Activated CD4-positive, alpha-beta T cell treated with anti-CD3 and anti-CD28 coated beads for 36 hours (primary cell): ENCODE data around the gene KRTAP5-5. TPM values are rescaled to one million over a fixed set of nuclear protein-coding genes. Genes with fewer than 3 reads are reported as not detected.

Source experiments
- ATAC-seq: fragments of 200-7000 bp; cut with Tn5 transposase; one replicate; pipeline ENCODE4 v1.10.0; 2021; ENCODE audit warnings: mild to moderate bottlenecking, moderate library complexity
- CTCF ChIA-PET: fragments of 350-600 bp; sonication (Branson Sonifier 250); formaldehyde crosslinking; loops from one replicate; lab custom pipeline; 2021; ENCODE audit warnings: antibody characterized with exemption; lab: Charles Lee
- POLR2A ChIA-PET: fragments of 350-600 bp; sonication (Branson Sonifier 250); formaldehyde crosslinking; loops from one replicate; lab custom pipeline; 2021; ENCODE audit warnings: antibody characterized with exemption, inconsistent platforms; lab: Charles Lee
- DNase-seq: peaks from one replicate; pipeline ENCODE4 v3.0.0-alpha.2; 2020
- H3K27ac Mint-ChIP-seq: one replicate; pipeline ENCODE4 v1.8.0; 2021; ENCODE audit warnings: mixed read lengths
- H3K27me3 Mint-ChIP-seq: one replicate; pipeline ENCODE4 v1.8.0; 2021; ENCODE audit warnings: mixed read lengths
- H3K36me3 Mint-ChIP-seq: one replicate; pipeline ENCODE4 v1.8.0; 2021; ENCODE audit warnings: low read depth, mixed read lengths
- H3K4me1 Mint-ChIP-seq: one replicate; pipeline ENCODE4 v1.8.0; 2021; ENCODE audit warnings: mixed read lengths
- H3K4me3 Mint-ChIP-seq: one replicate; pipeline ENCODE4 v1.8.0; 2021; ENCODE audit warnings: mild to moderate bottlenecking, moderate library complexity, mixed read lengths
- H3K9me3 Mint-ChIP-seq: one replicate; pipeline ENCODE4 v1.8.0; 2021; ENCODE audit warnings: low read depth, mixed read lengths
- intact Hi-C, 2 experiments: fragments of 100-400 bp; cut with DNase I in 1 of 2; cut with micrococcal nuclease in 1 of 2; formaldehyde crosslinking; loops; one replicate each; pipeline versions ENCODE4 v1.14.2 to v1.15.1; 2022 to 2024; cut with DNase I, micrococcal nuclease
- total RNA-seq, 2 experiments: library from RNA; stranded (reverse); gene quantifications; one replicate each; pipeline ENCODE4 v1.2.3, GENCODE V29; 2021

The KRTAP5-5 gene
- total RNA-seq, 2 experiments from 2014 or later: not detected

DNA sequence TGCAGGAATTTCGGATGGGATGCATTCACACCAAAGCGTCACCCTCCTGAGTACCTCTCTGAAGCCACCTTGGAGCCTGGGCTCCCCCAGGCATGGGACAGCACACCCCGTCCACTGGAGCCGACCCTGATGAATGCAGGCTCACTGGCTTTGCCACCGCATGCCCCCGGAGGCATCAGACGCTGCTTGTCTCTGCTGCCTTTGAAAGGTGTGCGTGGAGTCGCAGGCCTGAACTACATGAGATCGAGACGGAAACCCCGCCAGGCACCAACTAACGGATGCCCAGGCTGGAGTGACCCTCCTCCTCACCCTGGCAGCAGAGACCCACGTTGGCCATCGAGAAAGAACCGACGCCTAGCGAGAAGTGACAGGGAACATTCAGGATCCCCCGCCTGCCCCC is 22.5 kb downstream of the KRTAP5-5 start:
- ChIA-PET CTCF (interaction anchor here (0.6 to 5.8 kb wide), 47 partner anchors 8 to 589 kb away, joined by 3 to 73 read pairs (median 4); partner anchors contain the start of genes KRTAP5-2 and LSP1), POLR2A (no interaction called here)
- no peaks in the 10 kb centered on the region for H3K36me3 Mint-ChIP-seq
- H3K9me3 Mint-ChIP-seq: no peaks in the 10 kb centered on the region
- peaks cover 3% of the 10 kb centered on the region for H3K27me3 Mint-ChIP-seq
- no peaks in the 10 kb centered on the region for H3K4me1 Mint-ChIP-seq
- DNase-seq: no peak
- ATAC-seq: no peak
- no peak overlapping the region for H3K4me3 Mint-ChIP-seq
- H3K27ac Mint-ChIP-seq: no peak overlapping the region
- intact Hi-C loops: loop anchor here (1.0 to 5.0 kb wide), 5 partner anchors 40 to 500 kb away; no protein-coding TSS in a partner anchor

DNA sequence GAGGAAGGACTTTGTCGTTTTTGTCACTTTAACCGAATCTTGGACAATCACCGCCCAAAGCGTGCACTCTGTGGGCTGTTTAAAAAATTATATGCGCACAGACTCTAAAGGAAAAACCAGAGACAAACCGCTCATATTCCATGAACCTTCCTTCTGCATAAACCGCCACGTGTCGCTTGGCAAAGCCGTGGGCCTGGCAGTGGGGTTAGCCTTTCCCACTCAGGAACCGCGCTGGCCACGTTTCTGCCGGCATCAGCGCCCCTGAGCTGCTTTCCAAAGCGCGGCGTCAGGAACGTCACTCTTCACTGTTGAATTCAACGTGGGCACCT is 22.8 kb downstream of the KRTAP5-5 start:
- Mint-ChIP-seq H3K27ac (no peak overlapping the region), H3K4me3 (no peak overlapping the region), H3K36me3 (no peaks in the 10 kb centered on the region), H3K4me1 (no peaks in the 10 kb centered on the region), H3K27me3 (peaks cover 3% of the 10 kb centered on the region), H3K9me3 (no peaks in the 10 kb centered on the region)
- CTCF ChIA-PET: interaction anchor here (0.6 to 5.8 kb wide), 56 partner anchors 8 to 590 kb away, joined by 3 to 73 read pairs (median 4); partner anchors contain the start of genes BRSK2, KRTAP5-2 and LSP1
- intact Hi-C loops: loop anchor here (1.0 to 5.0 kb wide), 5 partner anchors 40 to 500 kb away; no protein-coding TSS in a partner anchor
- ATAC-seq (no peak), DNase-seq (no peak)
- POLR2A ChIA-PET: no interaction called here

DNA sequence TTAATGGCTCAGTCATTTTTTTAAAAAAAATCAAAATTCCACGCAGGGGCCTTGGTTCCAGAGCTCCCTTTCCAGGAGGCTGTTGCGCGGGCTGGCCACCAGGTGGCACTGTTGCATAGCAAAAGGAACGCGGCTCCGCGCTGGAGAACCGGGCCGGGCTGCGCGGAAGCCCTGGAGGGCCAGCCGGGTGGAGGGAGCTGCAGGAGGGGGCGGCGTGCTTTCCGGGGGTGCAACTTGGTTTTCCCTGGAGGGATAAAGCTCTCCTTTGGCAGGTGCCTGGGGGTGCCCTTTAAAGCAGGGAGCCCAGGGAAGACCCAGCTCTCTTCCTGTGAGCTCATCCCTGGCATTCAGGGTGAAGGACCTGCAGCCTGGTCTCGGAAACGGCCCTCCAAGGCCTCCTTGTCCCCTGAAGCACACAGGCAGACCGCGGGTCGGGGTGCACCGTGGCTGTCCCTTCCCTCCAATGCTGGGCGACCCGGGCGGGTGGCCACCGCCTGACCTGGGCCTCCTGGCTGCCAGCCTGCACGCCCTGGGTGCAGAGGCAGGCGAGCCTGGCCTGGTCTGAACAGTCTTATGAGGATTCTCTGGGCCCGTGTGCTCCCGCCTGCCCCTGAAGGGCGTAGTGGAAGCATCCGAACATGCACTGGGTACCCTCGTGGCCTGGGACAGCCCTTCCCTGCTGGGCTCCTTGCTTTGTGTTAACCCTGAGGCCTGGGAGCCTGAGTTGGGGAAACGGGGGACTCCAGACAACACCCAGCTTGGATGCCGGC is 23.4 kb downstream of the KRTAP5-5 start:
- H3K36me3 Mint-ChIP-seq: no peaks in the 10 kb centered on the region
- intact Hi-C loops: loop anchor here (1.0 to 5.0 kb wide), 5 partner anchors 39 to 499 kb away; no protein-coding TSS in a partner anchor
- no peaks in the 10 kb centered on the region for H3K9me3 Mint-ChIP-seq
- peak; percentile 91 for ATAC-seq
- H3K27me3 Mint-ChIP-seq: peaks cover 3% of the 10 kb centered on the region
- H3K27ac Mint-ChIP-seq: no peak overlapping the region
- DNase-seq: peak; percentile 86
- CTCF ChIA-PET: interaction anchor here (0.6 to 5.8 kb wide), 57 partner anchors 9 to 805 kb away, joined by 3 to 73 read pairs (median 4); partner anchors contain the start of genes BRSK2, KRTAP5-2 and LSP1
- no peaks in the 10 kb centered on the region for H3K4me1 Mint-ChIP-seq
- POLR2A ChIA-PET: no interaction called here
- H3K4me3 Mint-ChIP-seq: no peak overlapping the region

DNA sequence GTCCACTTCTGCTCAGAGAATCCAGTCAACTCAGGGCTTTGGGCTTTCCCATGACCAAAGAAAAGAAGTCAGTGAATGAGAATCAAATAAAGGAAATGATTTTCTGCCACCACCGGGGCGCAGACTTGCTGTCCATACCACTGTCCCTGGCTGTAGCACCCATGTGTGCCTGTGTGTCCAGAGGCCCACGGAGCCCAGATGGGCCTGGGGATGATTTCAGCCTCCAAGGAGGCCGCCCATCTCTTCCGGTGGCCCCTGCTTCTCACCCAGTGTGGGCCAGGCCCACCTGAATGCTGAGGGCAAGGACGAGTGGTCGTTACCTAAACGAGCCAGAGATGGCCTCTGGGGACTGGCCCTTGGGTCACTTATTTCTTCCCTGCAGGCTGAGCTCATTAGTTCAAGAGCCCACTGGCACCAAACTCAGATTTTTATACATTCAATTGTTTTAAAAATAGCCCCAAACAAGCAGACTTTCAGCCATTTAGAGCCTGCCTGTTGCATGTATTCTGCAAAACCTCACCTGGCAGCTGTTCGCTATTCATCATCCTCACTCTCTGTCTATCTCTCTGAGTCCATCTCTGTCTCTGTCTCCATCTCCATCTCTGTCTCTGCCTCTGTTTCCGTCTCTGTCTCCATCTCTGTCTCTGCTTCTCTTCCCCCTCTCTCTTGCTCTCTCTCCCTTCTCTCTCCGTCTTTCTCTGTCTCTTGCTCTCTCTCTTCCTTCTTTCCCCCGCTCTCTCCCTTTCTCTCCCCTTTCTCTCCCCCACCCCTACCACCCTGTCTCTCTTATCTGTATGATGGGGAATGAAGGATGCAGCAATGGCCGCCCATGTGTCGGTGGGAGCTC is 24.2 kb downstream of the KRTAP5-5 start:
- no peak for ATAC-seq
- no peak overlapping the region for H3K4me3 Mint-ChIP-seq
- intact Hi-C loops: loop anchor here in 1 of 2 experiments (2.0 to 5.0 kb wide), 2 partner anchors 39 to 179 kb away; no protein-coding TSS in a partner anchor
- H3K36me3 Mint-ChIP-seq: no peaks in the 10 kb centered on the region
- H3K9me3 Mint-ChIP-seq: no peaks in the 10 kb centered on the region
- no peak overlapping the region for H3K27ac Mint-ChIP-seq
- no peaks in the 10 kb centered on the region for H3K4me1 Mint-ChIP-seq
- H3K27me3 Mint-ChIP-seq: peaks cover 5% of the 10 kb centered on the region
- POLR2A ChIA-PET: no interaction called here
- no peak for DNase-seq
- CTCF ChIA-PET: interaction anchor here (0.7 to 5.8 kb wide), 18 partner anchors 11 to 804 kb away, joined by 3 to 73 read pairs (median 6); partner anchors contain the start of gene KRTAP5-2

DNA sequence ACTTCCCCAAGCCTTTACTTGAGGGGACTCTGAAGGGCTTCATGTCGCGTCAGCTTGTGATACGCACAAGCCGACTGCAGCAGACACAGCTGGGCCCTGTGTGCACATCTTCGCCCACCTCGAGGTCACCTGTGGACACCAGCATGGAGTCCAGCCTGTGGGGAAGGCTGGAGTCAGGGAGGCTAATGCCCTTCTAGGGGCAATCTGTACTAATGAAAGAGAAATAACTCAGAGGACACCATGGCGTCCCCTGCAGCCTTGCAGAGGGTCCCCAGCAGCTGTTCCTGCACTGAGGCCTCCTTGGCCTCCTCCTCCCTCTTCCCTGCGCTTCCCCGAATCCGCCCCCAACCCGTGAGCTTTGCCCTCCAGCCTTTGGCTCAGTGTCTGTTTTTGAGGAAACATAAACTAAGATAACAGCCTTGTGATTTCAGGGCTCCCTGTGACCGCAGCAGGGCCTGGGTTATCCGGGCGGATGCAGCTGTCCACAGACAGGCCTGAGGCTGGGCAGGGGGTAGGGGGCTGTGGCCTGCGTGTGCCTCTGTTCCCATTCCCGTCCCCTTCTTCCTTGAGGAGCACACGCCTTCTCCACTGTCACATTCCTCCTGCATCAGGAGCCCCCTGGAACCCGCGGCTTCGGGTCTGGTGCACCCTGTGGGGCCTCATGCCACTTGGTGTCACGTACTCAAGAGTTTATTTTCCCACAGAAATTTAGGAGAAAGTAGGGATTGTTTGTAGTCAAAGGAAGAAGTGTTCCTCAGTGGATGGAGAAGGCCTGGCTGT is 25.0 kb downstream of the KRTAP5-5 start:
- Mint-ChIP-seq H3K27me3 (peaks cover 6% of the 10 kb centered on the region), H3K4me1 (peaks cover 5% of the 10 kb centered on the region), H3K27ac (no peak overlapping the region), H3K36me3 (no peaks in the 10 kb centered on the region), H3K9me3 (no peaks in the 10 kb centered on the region), H3K4me3 (no peak overlapping the region)
- POLR2A ChIA-PET: no interaction called here
- DNase-seq (no peak), ATAC-seq (no peak)
- CTCF ChIA-PET: interaction anchor here (0.7 to 5.8 kb wide), 6 partner anchors 25 to 497 kb away, joined by 3 to 73 read pairs (median 11); no protein-coding TSS in a partner anchor
- intact Hi-C loops: loop anchor here in 1 of 2 experiments (5.0 kb wide), 1 partner anchor 38 kb away; no protein-coding TSS in a partner anchor

DNA sequence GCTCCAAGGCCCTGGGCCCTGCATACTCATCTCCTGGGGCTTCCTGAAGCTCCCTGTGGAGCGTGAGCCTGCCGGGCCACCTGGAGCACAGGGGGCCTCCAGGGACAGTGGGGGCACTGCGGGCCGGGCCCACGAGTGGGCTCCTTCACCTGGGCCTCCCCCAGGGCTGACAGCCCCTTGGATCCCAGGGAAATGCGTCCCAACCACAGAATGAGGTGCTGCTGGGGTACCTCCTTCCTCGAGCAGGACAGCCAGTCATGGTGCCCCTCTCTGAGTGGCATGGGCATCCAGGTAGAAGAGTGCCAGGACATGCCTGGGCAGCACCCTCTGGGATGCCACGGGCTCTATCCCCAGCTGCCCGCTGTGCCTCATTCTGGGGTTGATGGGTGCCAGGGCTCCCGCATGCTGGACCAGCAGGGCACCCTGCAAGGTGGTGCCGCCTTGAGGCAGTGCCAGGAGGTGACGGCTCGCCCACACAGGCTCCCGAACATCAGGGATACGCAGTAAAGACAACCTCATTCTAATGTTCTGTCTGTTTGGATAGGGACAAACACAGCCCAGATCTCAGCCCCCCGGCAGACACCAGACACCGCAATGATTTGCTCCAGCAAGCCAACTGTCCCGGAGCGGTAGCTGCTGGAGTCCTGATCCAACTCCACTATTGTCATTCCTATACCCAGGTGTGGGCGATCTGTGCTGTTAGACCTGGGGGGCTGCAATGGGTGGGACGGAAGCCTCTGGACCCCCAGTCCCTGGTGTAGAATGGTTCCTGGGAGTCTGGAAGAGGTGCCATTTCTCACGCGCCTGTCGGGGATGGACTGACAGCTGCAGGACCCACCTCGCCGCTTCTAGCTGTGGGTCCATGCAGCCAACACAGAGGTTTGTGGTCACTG is 25.8 kb downstream of the KRTAP5-5 start:
- intact Hi-C loops: no loop called here
- no peaks in the 10 kb centered on the region for H3K36me3 Mint-ChIP-seq
- no peak overlapping the region for H3K4me3 Mint-ChIP-seq
- H3K9me3 Mint-ChIP-seq: no peaks in the 10 kb centered on the region
- DNase-seq (no peak), ATAC-seq (no peak)
- CTCF ChIA-PET: interaction anchor here (0.7 to 5.8 kb wide), 2 partner anchors 37 to 324 kb away, joined by 3 to 73 read pairs; no protein-coding TSS in a partner anchor
- POLR2A ChIA-PET: no interaction called here
- peaks cover 14% of the 10 kb centered on the region for H3K4me1 Mint-ChIP-seq
- H3K27me3 Mint-ChIP-seq: peaks cover 14% of the 10 kb centered on the region
- no peak overlapping the region for H3K27ac Mint-ChIP-seq

DNA sequence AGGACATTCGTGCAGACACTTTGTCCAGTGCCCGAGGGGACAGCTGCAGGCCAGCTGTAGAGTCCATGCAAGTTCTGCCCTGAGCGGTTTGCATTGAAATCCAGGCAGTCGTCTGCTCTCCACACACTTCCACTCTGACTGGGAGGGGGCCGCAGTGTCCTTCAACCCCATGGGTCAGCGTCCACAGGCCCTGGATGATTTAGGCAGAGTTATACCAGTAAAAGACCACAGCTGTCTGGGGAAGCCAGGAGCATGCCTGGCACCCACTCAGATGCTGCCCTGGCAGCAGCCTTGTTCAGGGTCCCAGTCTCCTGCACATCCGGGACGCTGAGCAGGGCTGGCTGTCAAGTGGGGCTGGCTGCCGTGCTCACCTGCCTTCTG is 26.5 kb downstream of the KRTAP5-5 start:
- ATAC-seq (no peak), DNase-seq (no peak)
- Mint-ChIP-seq H3K4me3 (no peak overlapping the region), H3K27me3 (peaks cover 14% of the 10 kb centered on the region), H3K4me1 (peaks cover 17% of the 10 kb centered on the region), H3K27ac (no peak overlapping the region), H3K36me3 (no peaks in the 10 kb centered on the region), H3K9me3 (no peaks in the 10 kb centered on the region)
- CTCF ChIA-PET: interaction anchor here (0.7 kb wide), 1 partner anchor 324 kb away, joined by 3 read pairs; no protein-coding TSS in a partner anchor
- POLR2A ChIA-PET: no interaction called here
- intact Hi-C loops: no loop called here

DNA sequence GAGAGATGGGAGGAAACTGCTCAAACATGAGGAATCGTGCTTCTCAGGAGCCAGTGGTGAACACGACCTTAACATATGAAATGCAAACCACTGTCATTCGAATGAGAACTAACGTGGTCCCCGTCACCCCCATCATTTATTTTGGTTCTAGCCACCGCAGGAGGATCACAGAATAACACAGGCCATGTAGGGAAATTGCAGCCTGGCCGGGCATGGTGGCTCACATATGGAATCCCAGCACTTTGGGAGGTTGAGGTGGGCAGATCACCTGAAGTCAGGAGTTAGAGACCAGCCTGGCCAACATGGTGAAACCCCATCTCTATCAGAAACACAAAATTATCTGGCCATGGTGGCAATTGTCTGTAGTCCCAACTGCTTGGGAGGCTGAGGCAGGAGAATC is 27.1 kb downstream of the KRTAP5-5 start:
- Mint-ChIP-seq H3K4me1 (peaks cover 20% of the 10 kb centered on the region), H3K36me3 (no peaks in the 10 kb centered on the region), H3K9me3 (no peaks in the 10 kb centered on the region), H3K27ac (no peak overlapping the region), H3K4me3 (no peak overlapping the region), H3K27me3 (peaks cover 14% of the 10 kb centered on the region)
- ChIA-PET CTCF (no interaction called here), POLR2A (no interaction called here)
- intact Hi-C loops: no loop called here
- ATAC-seq (no peak), DNase-seq (no peak)

DNA sequence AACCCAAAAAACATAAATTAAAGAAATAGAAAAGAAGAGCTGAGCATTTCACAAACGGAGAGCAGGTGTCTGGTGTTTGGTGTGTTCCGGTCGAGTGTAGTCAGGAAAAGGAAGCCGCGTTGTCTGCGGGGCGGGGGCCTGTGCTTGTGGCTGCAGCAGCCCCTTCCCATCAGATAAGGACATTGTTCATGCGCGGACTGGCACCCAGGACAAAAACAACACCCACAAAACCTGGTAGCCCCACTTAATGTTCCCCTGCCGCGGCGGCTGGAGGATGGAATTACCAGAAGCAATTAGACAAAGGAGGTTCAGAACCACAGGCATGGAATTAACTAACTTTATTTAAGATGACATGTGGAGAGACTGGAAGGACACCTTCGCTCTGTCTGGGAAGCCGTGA is 29.9 kb downstream of the KRTAP5-5 start:
- intact Hi-C loops: no loop called here
- Mint-ChIP-seq H3K4me1 (peaks cover 25% of the 10 kb centered on the region), H3K36me3 (no peaks in the 10 kb centered on the region), H3K9me3 (no peaks in the 10 kb centered on the region), H3K27me3 (peaks cover 12% of the 10 kb centered on the region), H3K4me3 (no peak overlapping the region), H3K27ac (no peak overlapping the region)
- ATAC-seq: no peak
- ChIA-PET CTCF (no interaction called here), POLR2A (no interaction called here)
- DNase-seq: no peak
